ENCODE data around the gene ATG2B.

GRCh38 chr14:96409701-96410100, 46.6 kb upstream of the ATG2B start:
- TF ChIP-seq POLR2AphosphoS5 (IDR thresholded peaks at IDR 0.05; ENCODE audit: borderline replicate concordance, low read depth, low read length) (no peak), EZH2 (IDR thresholded peaks at IDR 0.05) (no peak)
